C1 segment of cervical spinal cord (tissue), 14 donors: ENCODE measurements around the gene ZG16.
"Not testable (repeated sequence)": the region's sequence is repeated elsewhere in the genome, so short reads cannot be mapped to it uniquely, and the experiment has no call there.

Experiments
- DNase-seq, 14 donors: peaks; one replicate each; lab custom pipeline; 2025; lab: John Stamatoyannopoulos, UW

ZG16 gene

DNA sequence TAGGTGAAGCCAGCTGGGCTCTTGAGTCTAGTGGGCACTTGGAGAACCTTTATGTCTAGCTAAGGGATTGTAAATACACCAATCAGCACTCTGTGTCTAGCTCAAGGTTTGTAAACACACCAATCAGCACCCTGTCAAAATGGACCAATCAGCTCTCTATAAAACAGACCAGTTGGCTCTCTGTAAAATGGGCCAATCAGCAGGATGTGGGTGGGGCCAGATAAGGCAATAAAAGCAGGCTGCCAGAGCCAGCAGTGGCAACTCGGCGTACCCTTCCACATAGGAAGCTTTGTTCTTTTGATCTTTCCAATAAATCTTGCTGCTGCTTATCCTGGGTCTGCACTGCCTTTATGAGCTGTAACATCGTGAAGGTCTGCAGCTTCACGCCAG is 29.3 kb upstream of the ZG16 start:
- not testable (repeated sequence) for DNase-seq

GRCh38 chr16:29753516-29753915 is 24.5 kb upstream of the ZG16 start:
- no peak for DNase-seq

DNA sequence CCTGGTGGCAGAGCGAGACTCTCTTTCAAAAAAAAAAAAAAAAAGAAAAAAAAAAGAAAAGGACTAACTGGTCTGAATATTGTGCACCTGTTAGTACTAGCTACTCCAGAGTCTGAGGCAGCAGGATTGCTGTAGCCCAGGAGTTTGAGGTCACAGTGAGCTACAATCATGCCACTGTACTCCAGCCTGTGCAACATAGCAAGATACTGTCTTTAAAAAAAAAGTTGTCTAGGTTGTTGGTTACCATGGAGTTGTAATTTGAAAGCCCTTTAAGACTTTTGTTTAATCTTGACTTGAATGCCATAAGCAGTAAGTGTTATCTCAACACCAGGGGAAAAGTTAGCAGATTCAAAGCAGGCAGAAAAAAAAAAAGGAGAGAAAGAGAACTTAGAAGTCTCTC is 21.4 kb upstream of the ZG16 start:
- no peak for DNase-seq

GRCh38 chr16:29757086-29757485 is 21.0 kb upstream of the ZG16 start:
- not testable (repeated sequence) for DNase-seq

- DNase-seq: no peak
These were observed 20.0 kb upstream of the ZG16 start for GRCh38 chr16:29757950-29758466.

GRCh38 chr16:29760567-29761279 is 17.3 kb upstream of the ZG16 start:
- DNase-seq: no peak

- DNase-seq: not testable (repeated sequence)
These were observed 16.8 kb upstream of the ZG16 start for GRCh38 chr16:29761280-29761651.

DNA sequence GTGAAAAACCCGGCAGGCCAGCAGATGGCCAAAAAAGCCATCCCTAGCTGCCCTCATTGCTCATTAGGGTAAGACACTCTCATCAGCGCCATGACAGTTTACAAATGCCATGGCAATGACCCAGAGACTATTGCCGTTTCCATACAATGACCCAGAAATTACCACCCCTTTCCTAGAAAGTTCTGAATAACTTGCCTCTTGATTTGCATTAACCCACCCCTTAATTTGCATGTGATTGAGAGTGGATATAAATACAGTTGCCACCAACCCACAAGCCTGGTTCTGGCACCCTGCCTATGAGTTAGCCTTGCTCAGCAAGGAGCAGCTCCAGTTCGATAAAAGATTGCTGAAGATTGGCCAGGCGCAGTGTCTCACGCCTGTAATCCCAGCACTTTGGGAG is 16.2 kb upstream of the ZG16 start:
- no peak for DNase-seq

GRCh38 chr16:29763326-29763725 is 14.7 kb upstream of the ZG16 start:
- DNase-seq: no peak

- no peak for DNase-seq
These were observed 12.7 kb upstream of the ZG16 start for GRCh38 chr16:29765167-29766032.

DNA sequence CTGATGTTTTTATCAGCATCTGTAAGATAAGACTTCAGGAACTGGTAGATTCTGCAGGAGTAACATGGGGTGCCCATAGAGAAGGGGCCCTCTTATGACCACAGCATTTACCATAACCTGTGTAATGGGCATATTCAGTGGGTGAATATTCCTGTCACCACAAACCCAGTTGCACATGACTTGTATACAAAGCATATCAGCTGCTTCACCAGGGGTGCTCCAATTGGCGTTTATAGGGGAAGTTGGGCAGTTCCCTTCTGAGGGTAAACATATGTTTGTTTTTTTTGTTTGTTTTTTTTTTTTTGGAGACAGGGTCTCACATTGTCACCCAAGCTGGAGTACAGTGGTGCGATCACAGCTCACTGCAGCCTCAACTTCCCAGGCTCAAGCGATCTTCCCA is 11.5 kb upstream of the ZG16 start:
- DNase-seq: no peak

GRCh38 chr16:29767062-29767461 is 11.0 kb upstream of the ZG16 start:
- DNase-seq: no peak

GRCh38 chr16:29769507-29769906 is 8.5 kb upstream of the ZG16 start:
- DNase-seq: no peak

GRCh38 chr16:29770250-29770929 is 7.7 kb upstream of the ZG16 start:
- no peak for DNase-seq

DNA sequence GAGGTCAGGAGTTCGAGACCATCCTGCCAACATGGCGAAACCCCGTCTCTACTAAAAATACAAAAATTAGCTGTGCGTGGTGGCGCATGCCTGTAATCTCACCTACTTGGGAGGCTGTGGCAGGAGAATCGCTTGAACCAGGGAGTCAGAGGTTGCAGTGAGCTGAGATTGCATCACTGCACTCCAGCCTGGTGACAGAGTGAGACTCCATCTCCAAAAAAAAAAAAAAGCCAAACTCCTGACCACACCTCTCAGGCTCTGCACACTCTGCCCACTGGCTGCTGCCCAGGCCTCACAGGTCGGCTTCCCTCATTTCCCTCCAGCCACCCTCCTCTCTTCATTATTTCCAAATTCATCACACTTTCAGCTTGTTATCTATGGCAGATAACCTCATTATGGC is 5.7 kb upstream of the ZG16 start:
- DNase-seq: not testable (repeated sequence)

- no peak for DNase-seq
These were observed 3.3 kb upstream of the ZG16 start for GRCh38 chr16:29774730-29775129.

DNA sequence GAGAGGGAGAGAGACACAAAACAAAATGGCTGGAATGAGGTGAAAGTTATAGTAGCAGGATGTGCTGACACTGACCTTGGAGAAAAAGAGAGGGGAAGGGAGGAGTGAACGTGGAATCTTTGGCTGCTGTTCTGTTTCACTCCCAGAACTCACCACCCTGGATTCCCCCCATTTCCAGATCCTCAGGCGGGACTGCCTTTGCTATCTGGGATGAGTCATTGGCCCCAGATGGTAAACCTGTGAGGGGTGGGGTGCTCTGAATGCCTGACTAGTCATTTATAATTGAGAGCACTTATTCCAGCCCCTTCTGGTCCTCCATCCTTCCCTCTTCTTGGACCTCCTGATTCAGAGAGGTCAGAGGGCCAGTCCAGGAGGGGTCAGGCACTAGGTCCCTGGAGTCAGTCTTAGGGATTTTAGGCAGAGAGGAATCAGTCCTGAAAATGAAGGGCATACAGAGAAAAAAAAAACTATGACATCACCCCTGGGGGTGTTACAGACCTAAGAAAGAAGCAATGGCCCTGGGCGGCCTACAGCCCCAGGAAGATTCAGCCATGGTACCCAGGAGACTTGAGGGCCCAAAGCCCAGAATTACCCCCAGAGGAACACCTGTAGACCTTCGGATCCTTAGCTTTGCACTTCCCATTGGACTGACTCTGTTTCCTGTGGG is 2.2 kb upstream of the ZG16 start:
- DNase-seq: no peak

GRCh38 chr16:29779474-29779873 is 1.4 kb downstream of the ZG16 start:
- DNase-seq: no peak

GRCh38 chr16:29783094-29783953 is 5.3 kb downstream of the ZG16 start:
- not testable (repeated sequence) for DNase-seq

- DNase-seq: no peak
These were observed 6.1 kb downstream of the ZG16 start for GRCh38 chr16:29784157-29784556.
